Naive thymus-derived CD8-positive, alpha-beta T cell (primary cell): ENCODE data around the gene RPAP3. TPM values are rescaled to one million over a fixed set of nuclear protein-coding genes. Genes with fewer than 3 reads are reported as not detected.

ENCODE experiments used
- ATAC-seq, 2 donors: fragments of 150-1000 bp; cut with Tn5 transposase in 1 of 2; sonication (Bioruptor Pico), chemical (Tn5 transposase) in 1 of 2; 1 replicate in 1 of 2; 2 replicates in 1 of 2; pipeline ENCODE4 v1.10.0; 2021; ENCODE audit warnings: mild to moderate bottlenecking in 2 of 2, moderate library complexity in 2 of 2
- POLR2A ChIA-PET: fragments of 350-600 bp; sonication (Branson Sonifier 250); formaldehyde crosslinking; loops from one replicate; lab custom pipeline; 2021; ENCODE audit warnings: antibody characterized with exemption; lab: Charles Lee
- DNase-seq, 10 donors: peaks; one replicate each; pipeline versions ENCODE4 v3.0.0 to v3.0.0-alpha.2; 2020 to 2022
- H3K27ac Mint-ChIP-seq, 10 donors: one replicate each; pipeline ENCODE4 v1.8.0; 2020 to 2022; ENCODE audit warnings: mild to moderate bottlenecking in 10 of 10, mixed read lengths in 10 of 10, moderate library complexity in 4 of 10, inconsistent platforms in 1 of 10
- H3K27me3 Mint-ChIP-seq, 5 donors: one replicate each; pipeline ENCODE4 v1.8.0; 2021 to 2022; ENCODE audit warnings: mixed read lengths in 5 of 5
- H3K36me3 Mint-ChIP-seq, 3 donors: one replicate each; pipeline ENCODE4 v1.8.0; 2020 to 2022; ENCODE audit warnings: mixed read lengths in 3 of 3, mild to moderate bottlenecking in 2 of 3, inconsistent platforms in 1 of 3
- H3K4me1 Mint-ChIP-seq, 4 donors: one replicate each; pipeline ENCODE4 v1.8.0; 2021 to 2022; ENCODE audit warnings: mixed read lengths in 4 of 4
- H3K4me3 Mint-ChIP-seq, 10 donors: one replicate each; pipeline ENCODE4 v1.8.0; 2020 to 2022; ENCODE audit warnings: mild to moderate bottlenecking in 10 of 10, mixed read lengths in 10 of 10, moderate library complexity in 6 of 10, inconsistent platforms in 1 of 10
- H3K9me3 Mint-ChIP-seq, 9 donors: one replicate each; pipeline ENCODE4 v1.8.0; 2020 to 2022; ENCODE audit warnings: mixed read lengths in 9 of 9, mild to moderate bottlenecking in 3 of 9, inconsistent platforms in 1 of 9, moderate library complexity in 1 of 9
- polyA plus RNA-seq, 3 donors: library from polyadenylated mRNA; unstranded; fragments of 300-500 nt; fragmentation: Illumina TruSeq; gene quantifications; one replicate each; pipeline ENCODE4 v1.2.3, GENCODE V29; 2021
- total RNA-seq, 8 experiments: library from RNA in 2 of 8; stranded (reverse) in 2 of 8; gene quantifications; one replicate each; pipeline ENCODE4 v1.2.3 and lab custom pipeline; 2021 to 2026

Gene RPAP3
- total and polyA plus RNA-seq, 5 experiments from 2014 or later: 34.6 to 41.8 (median 38.7) TPM

DNA sequence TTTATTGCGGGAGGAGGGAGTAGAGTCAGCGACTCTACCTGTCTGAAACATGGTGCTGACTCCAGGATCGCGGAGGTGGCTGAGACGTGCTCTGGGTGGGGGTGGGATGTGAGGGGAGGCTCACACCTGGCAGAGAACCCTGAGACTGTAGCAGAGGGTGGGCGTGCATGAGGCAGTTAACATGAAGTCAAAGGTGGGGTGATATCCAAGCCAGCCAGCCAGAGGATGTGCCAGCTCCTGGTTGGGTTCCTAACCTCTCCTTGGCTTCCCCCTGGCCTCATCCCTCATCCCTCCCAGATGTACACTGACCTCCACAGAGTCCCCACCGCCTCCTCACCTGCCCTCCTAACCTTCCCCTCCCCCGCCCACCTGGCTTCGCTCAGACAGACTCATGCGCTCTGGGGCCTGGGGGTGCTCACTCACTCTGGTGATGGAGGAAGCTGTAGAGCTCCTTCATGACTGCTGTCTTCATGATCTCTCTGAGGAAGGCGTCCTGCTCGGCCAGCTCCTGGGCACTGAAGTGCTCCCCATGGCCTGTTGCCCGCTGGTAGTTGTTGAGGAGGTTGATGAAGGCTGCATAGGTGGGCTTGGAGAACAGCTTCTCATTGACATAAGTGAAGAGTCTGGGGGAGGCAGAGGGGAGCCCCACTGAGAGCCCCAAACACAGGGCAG, 10.2 kb upstream of the RPAP3 start:
- H3K9me3 Mint-ChIP-seq: no peaks in the 10 kb centered on the region
- H3K36me3 Mint-ChIP-seq: peaks cover 0 to 11% (median 0%) of the 10 kb centered on the region in 3 donors
- POLR2A ChIA-PET: interaction anchor here (1.0 to 2.0 kb wide), 7 partner anchors 9 to 123 kb away, joined by 3 to 8 read pairs (median 5); partner anchors contain the start of genes RPAP3 and SLC48A1
- no peaks in the 10 kb centered on the region for H3K27me3 Mint-ChIP-seq
- H3K4me3 Mint-ChIP-seq: no peak overlapping the region
- H3K27ac Mint-ChIP-seq: peak overlapping the region in 5 of 10 donors; percentile 31 to 88 (median 36)
- H3K4me1 Mint-ChIP-seq: peaks cover 18 to 50% (median 33%) of the 10 kb centered on the region in 4 donors
- DNase-seq: no peak
- ATAC-seq: no peak

DNA sequence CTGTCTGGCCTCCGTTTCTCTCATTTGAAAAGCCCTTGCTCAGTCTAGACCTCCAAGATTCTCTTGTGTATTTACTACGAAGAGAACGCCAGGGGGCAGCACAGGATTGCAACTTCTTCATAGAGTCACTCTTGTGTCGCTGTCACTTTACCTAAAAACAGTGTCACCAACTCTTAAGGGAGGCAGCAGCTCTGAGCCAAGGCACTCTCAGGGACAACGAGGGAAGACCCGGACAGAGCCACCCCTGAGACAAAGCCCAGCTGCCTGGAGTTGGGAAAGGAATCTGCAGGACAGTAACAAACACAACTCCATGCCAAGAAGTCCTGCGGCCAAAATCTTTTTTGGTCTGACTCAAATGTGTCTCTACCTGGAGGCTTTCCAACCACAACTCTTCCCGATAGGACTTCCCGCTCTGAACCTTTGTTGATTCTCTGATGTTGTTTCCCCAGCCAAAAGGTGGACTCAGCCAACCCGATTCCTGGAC, 9.6 kb upstream of the RPAP3 start:
- Mint-ChIP-seq H3K27ac (peak overlapping the region in 8 of 10 donors; percentile 58 to 90 (median 81)), H3K4me3 (peak overlapping the region in 5 of 10 donors; percentile 32 to 54 (median 43))
- POLR2A ChIA-PET: interaction anchor here (1.0 to 2.0 kb wide), 6 partner anchors 9 to 123 kb away, joined by 3 to 8 read pairs (median 5); partner anchors contain the start of genes RPAP3 and SLC48A1

DNA sequence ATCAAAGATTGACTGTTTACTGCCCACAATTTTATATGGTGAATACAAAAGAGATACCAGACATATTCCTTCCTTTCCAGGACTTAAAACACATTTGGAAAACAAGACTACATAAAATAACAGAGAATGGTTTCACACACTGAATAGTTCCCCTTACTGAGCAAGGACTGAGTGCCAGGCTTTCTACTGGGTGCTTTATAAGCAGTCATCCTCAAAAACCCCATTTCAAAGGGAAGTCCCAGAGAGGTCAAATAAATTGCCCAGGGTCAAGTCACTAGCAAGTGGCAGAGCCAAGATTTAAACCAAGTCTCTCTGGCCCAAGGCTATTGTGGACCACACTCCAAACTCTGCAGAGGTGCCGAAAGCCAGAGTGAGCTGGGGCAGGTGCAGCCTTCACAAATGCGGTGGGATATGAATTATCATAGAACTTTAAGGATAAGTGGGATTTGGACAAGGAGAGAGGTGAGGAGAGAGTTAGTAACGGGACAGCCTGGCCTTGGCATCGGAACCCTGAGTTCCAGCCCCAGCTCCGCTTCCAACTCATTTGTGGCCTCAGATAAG, 9.1 kb upstream of the RPAP3 start:
- H3K4me3 Mint-ChIP-seq: peak overlapping the region in 1 of 10 donors; percentile 32
- peak overlapping the region in 4 of 10 donors; percentile 76 to 90 (median 88) for H3K27ac Mint-ChIP-seq
- no peaks in the 10 kb centered on the region for H3K9me3 Mint-ChIP-seq
- no peaks in the 10 kb centered on the region for H3K27me3 Mint-ChIP-seq
- peaks cover 0 to 9% (median 0%) of the 10 kb centered on the region in 3 donors for H3K36me3 Mint-ChIP-seq
- DNase-seq: no peak
- H3K4me1 Mint-ChIP-seq: peaks cover 16 to 54% (median 28%) of the 10 kb centered on the region in 4 donors
- ATAC-seq: no peak
- POLR2A ChIA-PET: interaction anchor here (1.7 to 2.0 kb wide), 4 partner anchors 8 to 124 kb away, joined by 5 to 8 read pairs (median 6); partner anchors contain the start of genes RPAP3 and SLC48A1

More for the DNA sequence above, 9.6 kb upstream of the RPAP3 start:
- DNase-seq (peak; percentile 67 to 91 (median 78)), ATAC-seq (peak; percentile 72 to 85)
- peaks cover 0 to 11% (median 0%) of the 10 kb centered on the region in 3 donors for H3K36me3 Mint-ChIP-seq
- peaks cover 16 to 49% (median 28%) of the 10 kb centered on the region in 4 donors for H3K4me1 Mint-ChIP-seq
- H3K9me3 Mint-ChIP-seq: no peaks in the 10 kb centered on the region
- no peaks in the 10 kb centered on the region for H3K27me3 Mint-ChIP-seq

DNA sequence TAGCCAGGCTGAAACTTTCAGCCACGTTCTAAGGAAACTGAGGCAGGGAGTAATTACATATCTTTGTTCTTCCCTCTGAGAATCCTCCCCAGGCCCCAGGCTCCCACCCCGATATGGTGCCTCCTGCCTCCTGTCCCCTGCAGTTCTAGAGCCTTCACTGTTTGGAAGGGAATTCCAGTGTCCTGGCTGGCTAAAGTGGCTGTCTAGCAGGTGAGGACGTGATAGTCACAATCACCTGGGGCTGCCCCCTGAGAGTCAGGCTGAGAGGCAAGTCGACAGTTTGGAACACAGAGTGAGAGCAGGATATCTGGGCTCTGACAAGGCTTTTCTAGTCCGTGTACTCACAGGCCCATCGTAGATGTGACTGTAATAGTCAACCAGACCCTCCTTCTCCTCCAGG, 6.3 kb upstream of the RPAP3 start:
- H3K4me3 Mint-ChIP-seq: no peak overlapping the region
- no peaks in the 10 kb centered on the region for H3K9me3 Mint-ChIP-seq
- DNase-seq: no peak
- no peak for ATAC-seq
- H3K4me1 Mint-ChIP-seq: peaks cover 21 to 68% (median 38%) of the 10 kb centered on the region in 4 donors
- no peaks in the 10 kb centered on the region for H3K27me3 Mint-ChIP-seq
- no peak overlapping the region for H3K27ac Mint-ChIP-seq
- no peaks in the 10 kb centered on the region for H3K36me3 Mint-ChIP-seq
- POLR2A ChIA-PET: interaction anchor here (0.6 to 1.2 kb wide), 2 partner anchors 29 to 92 kb away, joined by 4 to 5 read pairs; no protein-coding TSS in a partner anchor

DNA sequence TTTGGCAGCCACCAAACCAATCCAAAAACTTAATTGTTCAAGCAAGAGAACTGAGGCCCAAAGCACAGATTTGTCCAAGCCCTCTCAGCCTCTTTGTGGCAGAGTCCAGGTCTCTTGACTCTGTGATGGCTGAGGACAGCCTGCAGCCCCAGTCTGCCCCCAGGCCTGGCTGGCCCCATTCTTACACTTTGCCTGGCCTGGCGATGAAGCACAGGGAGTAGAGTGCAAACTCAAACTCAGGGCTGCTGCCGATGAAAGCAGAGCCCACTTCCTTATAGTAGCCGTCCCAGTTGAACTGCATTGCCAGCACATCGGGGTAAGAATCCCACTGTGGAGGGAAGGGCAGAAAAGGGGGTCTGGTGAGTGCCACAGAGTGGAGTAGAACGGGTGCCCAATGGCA, 5.6 kb upstream of the RPAP3 start:
- no peaks in the 10 kb centered on the region for H3K27me3 Mint-ChIP-seq
- no peak for DNase-seq
- ATAC-seq: no peak
- H3K36me3 Mint-ChIP-seq: no peaks in the 10 kb centered on the region
- peak overlapping the region in 1 of 10 donors; percentile 11 for H3K27ac Mint-ChIP-seq
- no peak overlapping the region for H3K4me3 Mint-ChIP-seq
- H3K9me3 Mint-ChIP-seq: no peaks in the 10 kb centered on the region
- POLR2A ChIA-PET: interaction anchor here (0.6 to 1.2 kb wide), 2 partner anchors 30 to 128 kb away, joined by 3 to 5 read pairs; no protein-coding TSS in a partner anchor
- peaks cover 23 to 67% (median 37%) of the 10 kb centered on the region in 4 donors for H3K4me1 Mint-ChIP-seq

DNA sequence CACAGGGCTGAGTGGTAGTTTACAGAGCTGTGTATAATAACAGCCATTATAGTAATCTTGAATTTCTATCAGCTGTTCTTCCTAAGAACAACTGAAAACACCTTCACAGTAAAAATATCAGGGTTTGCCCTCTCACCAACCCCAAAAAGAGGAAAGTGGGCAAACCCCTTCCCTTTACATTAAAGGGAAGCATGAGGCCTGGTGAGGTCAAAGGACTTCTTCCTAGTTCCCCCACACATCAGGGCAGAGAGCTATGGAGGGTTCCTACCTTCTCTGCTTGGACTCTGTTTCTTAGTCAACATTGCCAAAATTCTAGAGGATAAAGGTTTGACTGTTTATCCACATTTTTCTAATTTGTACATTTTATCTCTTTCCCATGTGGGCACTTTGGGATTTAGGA, 4.4 kb upstream of the RPAP3 start:
- Mint-ChIP-seq H3K4me3 (peak overlapping the region in 1 of 10 donors; percentile 10), H3K9me3 (no peaks in the 10 kb centered on the region)
- DNase-seq: no peak

DNA sequence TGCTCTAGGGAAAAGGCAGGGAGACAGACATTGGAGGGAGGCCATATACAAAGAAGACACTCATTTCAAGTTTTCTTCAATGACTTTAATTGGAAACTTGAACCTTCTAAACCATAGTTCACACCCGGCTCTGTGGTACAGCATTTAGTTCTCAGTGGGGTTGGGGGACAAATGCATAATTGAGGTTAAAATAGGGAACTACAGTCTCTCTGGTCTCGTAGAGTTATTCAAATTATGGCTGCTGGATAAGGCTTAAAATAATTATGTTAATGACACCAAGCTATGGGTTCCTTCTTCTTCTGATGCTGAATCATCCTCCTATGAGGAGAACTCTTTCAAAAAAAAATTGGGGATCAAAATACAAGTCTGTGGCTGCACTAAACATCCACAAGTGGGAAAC, 3.8 kb upstream of the RPAP3 start:
- H3K36me3 Mint-ChIP-seq: no peaks in the 10 kb centered on the region
- H3K27ac Mint-ChIP-seq: peak overlapping the region in 5 of 10 donors; percentile 23 to 94 (median 48)
- peaks cover 25 to 64% (median 39%) of the 10 kb centered on the region in 4 donors for H3K4me1 Mint-ChIP-seq
- POLR2A ChIA-PET: no interaction called here
- no peak for DNase-seq
- H3K9me3 Mint-ChIP-seq: no peaks in the 10 kb centered on the region
- ATAC-seq: no peak
- peak overlapping the region in 1 of 10 donors; percentile 10 for H3K4me3 Mint-ChIP-seq
- no peaks in the 10 kb centered on the region for H3K27me3 Mint-ChIP-seq

More for the DNA sequence above, 4.4 kb upstream of the RPAP3 start:
- POLR2A ChIA-PET: no interaction called here
- no peak for ATAC-seq
- Mint-ChIP-seq H3K27ac (peak overlapping the region in 2 of 10 donors; percentile 41 to 94), H3K4me1 (peaks cover 23 to 64% (median 36%) of the 10 kb centered on the region in 4 donors), H3K36me3 (no peaks in the 10 kb centered on the region), H3K27me3 (no peaks in the 10 kb centered on the region)

DNA sequence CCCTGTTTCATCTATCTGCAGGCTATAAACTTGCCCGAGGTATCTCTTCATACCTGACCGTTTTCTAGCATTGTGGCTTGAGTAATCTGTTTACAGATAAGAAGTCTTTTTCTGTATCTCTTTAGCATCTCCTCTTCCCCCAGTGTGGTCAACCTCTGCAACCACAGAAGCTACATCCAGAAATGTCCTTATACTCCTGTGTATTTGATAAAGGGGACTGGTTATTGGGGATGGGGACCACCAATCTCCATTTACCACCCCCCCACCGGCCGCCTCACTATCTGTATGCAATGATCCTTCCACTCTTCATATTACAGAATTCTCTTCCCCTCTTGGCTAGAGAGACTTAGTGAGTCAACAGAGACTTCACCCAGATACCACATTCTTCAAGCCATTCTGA, 3.4 kb upstream of the RPAP3 start:
- H3K4me1 Mint-ChIP-seq: peaks cover 25 to 61% (median 41%) of the 10 kb centered on the region in 4 donors
- no peak for DNase-seq
- H3K27me3 Mint-ChIP-seq: no peaks in the 10 kb centered on the region
- H3K36me3 Mint-ChIP-seq: no peaks in the 10 kb centered on the region
- POLR2A ChIA-PET: no interaction called here
- peak overlapping the region in 2 of 10 donors; percentile 11 to 60 for H3K4me3 Mint-ChIP-seq
- no peaks in the 10 kb centered on the region for H3K9me3 Mint-ChIP-seq
- H3K27ac Mint-ChIP-seq: peak overlapping the region in 6 of 10 donors; percentile 9 to 94 (median 28)
- ATAC-seq: no peak

DNA sequence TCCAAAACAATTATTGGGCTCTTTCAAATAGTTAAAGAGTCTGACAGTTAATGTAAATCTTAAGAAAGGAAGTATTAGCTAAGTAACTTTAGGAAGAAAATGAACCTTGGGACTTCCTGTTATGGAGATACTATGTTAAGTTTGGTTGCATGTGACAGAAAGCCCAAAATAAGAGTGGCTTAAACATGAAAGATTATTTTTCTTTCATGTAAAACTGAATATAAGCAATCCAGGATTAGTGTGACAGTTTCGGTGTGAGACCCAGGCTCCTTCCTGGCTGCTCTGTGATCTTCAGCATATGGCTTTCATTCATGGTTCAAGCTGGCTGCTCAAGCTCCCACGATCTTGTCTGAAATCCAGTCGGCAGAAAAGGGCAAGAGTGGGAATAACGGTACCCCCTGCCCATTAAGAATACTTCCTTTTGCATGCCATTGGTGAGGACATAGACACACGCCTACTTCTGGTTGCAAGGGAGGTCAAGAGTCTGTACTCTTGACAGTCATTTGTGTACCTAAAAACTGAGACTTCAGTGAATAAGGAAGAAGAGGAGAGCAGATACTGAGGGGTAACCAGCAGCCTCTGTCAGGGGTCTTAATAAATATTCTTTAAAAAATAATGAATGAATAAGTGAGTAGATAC, 2.2 kb upstream of the RPAP3 start:
- no peaks in the 10 kb centered on the region for H3K27me3 Mint-ChIP-seq
- DNase-seq (peak in 2 of 10 donors; percentile 26 to 28), ATAC-seq (no peak)
- POLR2A ChIA-PET: interaction anchor here (0.5 to 2.4 kb wide), 7 partner anchors 8 to 975 kb away, joined by 3 to 8 read pairs (median 3); partner anchors contain the start of gene ASB8
- H3K9me3 Mint-ChIP-seq: no peaks in the 10 kb centered on the region
- peaks cover 32 to 66% (median 53%) of the 10 kb centered on the region in 4 donors for H3K4me1 Mint-ChIP-seq
- peak overlapping the region; percentile 78 to 94 (median 91) for H3K27ac Mint-ChIP-seq
- H3K4me3 Mint-ChIP-seq: peak overlapping the region; percentile 61 to 99 (median 72)
- H3K36me3 Mint-ChIP-seq: peaks cover 0 to 11% (median 0%) of the 10 kb centered on the region in 3 donors

DNA sequence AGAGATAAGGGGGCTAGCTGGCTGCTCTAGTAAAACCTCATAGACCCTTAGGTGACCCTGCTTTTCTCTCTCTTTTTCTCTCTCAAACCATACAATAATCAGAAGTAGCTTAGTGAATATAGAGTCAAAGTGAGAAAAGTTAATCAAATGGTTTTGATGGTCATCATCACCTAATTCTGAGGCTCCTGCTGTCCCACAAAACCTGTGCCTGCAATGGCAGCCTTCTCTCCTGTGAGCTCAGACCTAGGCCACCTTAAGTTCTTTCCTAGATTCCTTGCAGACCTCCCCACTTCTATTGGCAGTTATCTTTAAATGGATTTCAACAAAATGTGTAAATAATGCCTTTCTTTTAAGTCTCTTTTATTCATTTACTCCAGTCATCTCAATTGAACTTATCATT, 1.5 kb upstream of the RPAP3 start:
- Mint-ChIP-seq H3K27me3 (no peaks in the 10 kb centered on the region), H3K9me3 (no peaks in the 10 kb centered on the region), H3K4me1 (peaks cover 32 to 70% (median 55%) of the 10 kb centered on the region in 4 donors), H3K27ac (peak overlapping the region; percentile 82 to 98 (median 91)), H3K36me3 (peaks cover 0 to 14% (median 2%) of the 10 kb centered on the region in 3 donors), H3K4me3 (peak overlapping the region; percentile 38 to 99 (median 72))
- no peak for DNase-seq
- POLR2A ChIA-PET: interaction anchor here (0.6 to 2.4 kb wide), 6 partner anchors 8 to 976 kb away, joined by 3 to 8 read pairs (median 3); no protein-coding TSS in a partner anchor
- no peak for ATAC-seq

DNA sequence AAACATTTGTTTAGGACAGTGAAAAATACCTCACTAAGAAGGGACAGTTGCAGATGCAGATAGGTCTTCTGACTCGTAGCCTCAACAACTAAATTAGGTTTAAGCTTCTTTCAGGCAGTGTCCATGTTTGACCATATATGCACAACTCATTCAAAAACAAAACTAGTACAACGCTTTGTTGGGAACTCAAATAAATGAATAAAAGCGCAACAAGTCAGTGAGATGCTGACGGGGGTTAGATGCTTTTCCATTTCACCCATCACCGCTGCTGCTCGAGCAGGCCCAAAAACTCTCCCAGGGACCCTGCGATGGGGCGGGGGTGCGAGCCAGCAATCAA, 633 bp downstream of the RPAP3 start:
- Mint-ChIP-seq H3K36me3 (peaks cover 0 to 30% (median 2%) of the 10 kb centered on the region in 3 donors), H3K27me3 (no peaks in the 10 kb centered on the region), H3K27ac (peak overlapping the region; percentile 21 to 98 (median 89)), H3K4me1 (peaks cover 35 to 75% (median 58%) of the 10 kb centered on the region in 4 donors), H3K9me3 (no peaks in the 10 kb centered on the region), H3K4me3 (peak overlapping the region; percentile 84 to 99 (median 98))
- no peak for ATAC-seq
- POLR2A ChIA-PET: interaction anchor here (0.6 to 2.0 kb wide), 4 partner anchors 36 to 513 kb away, joined by 3 to 8 read pairs (median 6); partner anchors contain the start of gene SLC48A1
- no peak for DNase-seq

DNA sequence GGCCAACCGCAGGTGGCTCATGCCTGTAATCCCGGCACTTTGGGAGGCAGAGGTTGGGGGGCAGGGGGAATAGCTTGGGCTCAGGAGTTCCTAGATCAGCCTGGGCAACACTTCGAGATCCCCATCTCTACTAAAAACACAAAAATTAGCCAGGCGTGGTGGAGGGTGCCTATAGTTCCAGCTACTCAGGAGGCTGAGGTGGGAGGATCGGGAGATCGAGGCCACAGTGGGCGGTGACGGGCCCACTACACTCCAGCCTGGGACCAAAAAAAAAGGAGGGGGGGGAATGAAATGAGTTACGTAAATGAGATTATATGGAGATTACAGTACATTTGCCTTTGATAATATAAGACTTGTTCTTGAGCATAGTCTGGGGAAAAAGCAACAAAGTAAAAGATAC, 1.1 kb downstream of the RPAP3 start:
- Mint-ChIP-seq H3K4me1 (peaks cover 35 to 72% (median 59%) of the 10 kb centered on the region in 4 donors), H3K27me3 (no peaks in the 10 kb centered on the region), H3K4me3 (peak overlapping the region; percentile 84 to 99 (median 98)), H3K36me3 (peaks cover 0 to 34% (median 6%) of the 10 kb centered on the region in 3 donors), H3K27ac (peak overlapping the region; percentile 21 to 96 (median 88)), H3K9me3 (no peaks in the 10 kb centered on the region)
- no peak for DNase-seq
- no peak for ATAC-seq
- POLR2A ChIA-PET: interaction anchor here (0.6 to 2.0 kb wide), 4 partner anchors 68 to 626 kb away, joined by 3 to 8 read pairs (median 4); partner anchors contain the start of genes PCED1B and SLC48A1
